Transverse colon (tissue), 4 donors: ENCODE data around the gene CAGE1. TPM values are rescaled to one million over a fixed set of nuclear protein-coding genes. Genes with fewer than 3 reads are reported as not detected.

Experiments
- DNase-seq: peaks from one replicate; pipeline ENCODE4 v3.0.0-alpha.2; 2019
- H3K27ac ChIP-seq, 4 donors: fragments of 200-600 bp; sonication (generic); 2 replicates each; pipeline ENCODE4 v1.5.1; 2016 to 2018; ENCODE audit warnings: inconsistent platforms in 4 of 4
- H3K27me3 ChIP-seq: fragments of 200-600 bp; sonication (generic); 2 replicates; pipeline ENCODE4 v1.5.1; 2017; ENCODE audit warnings: inconsistent platforms
- H3K36me3 ChIP-seq, 4 donors: fragments of 200-600 bp; sonication (generic); 2 replicates each; pipeline ENCODE4 v1.5.1; 2017 to 2019; ENCODE audit warnings: inconsistent platforms in 4 of 4
- H3K4me1 ChIP-seq, 4 donors: fragments of 200-600 bp; sonication (generic); 2 replicates each; pipeline ENCODE4 v1.5.1; 2017 to 2020; ENCODE audit warnings: inconsistent platforms in 4 of 4
- H3K4me3 ChIP-seq, 4 donors: fragments of 200-600 bp; sonication (generic); 1 replicate in 1 of 4; 2 replicates in 3 of 4; pipeline versions ENCODE4 v1.5.1 to v1.6.1; 2017 to 2019; ENCODE audit warnings: inconsistent platforms in 4 of 4
- H3K9me3 ChIP-seq, 2 donors: fragments of 200-600 bp; sonication (generic); 2 replicates each; pipeline ENCODE4 v1.5.1; 2017 to 2019; ENCODE audit warnings: inconsistent platforms in 2 of 2
- CTCF ChIP-seq, 5 experiments: fragments of 200-600 bp in 3 of 5; fragments of 450-650 bp in 2 of 5; sonication (generic) in 3 of 5; IDR thresholded peaks; 1 replicate in 2 of 5; 2 replicates in 3 of 5; pipeline ENCODE4 v1.5.1; 2016 to 2017; ENCODE audit warnings: antibody characterized with exemption in 5 of 5, inconsistent platforms in 3 of 5, mild to moderate bottlenecking in 2 of 5, moderate library complexity in 1 of 5
- EP300 ChIP-seq: sonication (generic); formaldehyde crosslinking; IDR thresholded peaks from one replicate; pipeline ENCODE4 v1.6.1; 2017; ENCODE audit warnings: antibody characterized with exemption, low read depth
- POLR2A ChIP-seq: fragments of 450-650 bp; IDR thresholded peaks from one replicate; pipeline ENCODE4 v1.6.1; 2016; ENCODE audit warnings: antibody characterized with exemption, mild to moderate bottlenecking, moderate library complexity
- POLR2AphosphoS5 ChIP-seq, 3 donors: sonication (generic); formaldehyde crosslinking; IDR thresholded peaks; one replicate each; pipeline ENCODE4 v1.6.1; 2016; ENCODE audit warnings: antibody characterized with exemption in 3 of 3
- WGBS, 2 donors: methylation state at CpG; one replicate each; pipeline ENCODE4 v1.1.5; 2018; ENCODE audit warnings: low coverage in 1 of 2; 5-methylcytosine and 5-hydroxymethylcytosine counted together
- in situ Hi-C, 4 donors: fragments of 200-750 bp; cut with MboI; loops; one replicate each; pipeline versions ENCODE4 v1.15.0 to v1.15.1; 2017; ENCODE audit warnings: low sequenced_read_pairs in 3 of 4, low pct_ligation_motif_present in 1 of 4, low pct_unique_long_range_greater_than_20kb in 1 of 4
- intact Hi-C: fragments of 100-400 bp; cut with DNase I; formaldehyde crosslinking; loops from one replicate; pipeline ENCODE4 v1.15.1; 2023; ENCODE audit warnings: low total_unique reads
- total RNA-seq, 4 donors: library from RNA; depleted of rRNA; stranded (reverse); fragments of >200 nt; gene quantifications; one replicate each; pipeline ENCODE4 v1.1.0, GENCODE V29; 2016

CAGE1 gene
- total RNA-seq, 4 donors from 2014 or later: not detected

GRCh38 chr6:7409740-7410139 is 20.2 kb upstream of the CAGE1 start:
- Histone ChIP-seq H3K4me1 (peaks cover 0 to 32% (median 11%) of the 10 kb centered on the region in 4 donors), H3K9me3 (no peaks in the 10 kb centered on the region), H3K27ac (peak overlapping the region; percentile 10 to 53 (median 33)), H3K27me3 (no peaks in the 10 kb centered on the region), H3K36me3 (peaks cover 0 to 60% (median 12%) of the 10 kb centered on the region in 4 donors), H3K4me3 (no peak overlapping the region)
- TF ChIP-seq POLR2AphosphoS5 (IDR thresholded peaks at IDR 0.05) (no peak), EP300 (no peak), POLR2A (no peak), CTCF (IDR thresholded peaks at IDR 0.05) (no peak)
- in situ Hi-C loops (loop anchor here in 3 of 4 donors (25.0 kb wide), 2 partner anchors 122 to 178 kb away; partner anchors contain the start of gene SNRNP48 (in 2 of the 3)), intact Hi-C loops (loop anchor here (1.0 kb wide), 1 partner anchor 17 kb away; no protein-coding TSS in a partner anchor)
- WGBS, 2 donors: 45 to 50% methylated on average over 6 of the region's 6 CpGs
- DNase-seq: no peak

GRCh38 chr6:7406743-7407142 is 17.2 kb upstream of the CAGE1 start:
- in situ Hi-C loops: loop anchor here in 3 of 4 donors (25.0 kb wide), 2 partner anchors 119 to 181 kb away; partner anchors contain the start of gene SNRNP48 (in 2 of the 3)
- H3K36me3 ChIP-seq: peaks cover 0 to 59% (median 21%) of the 10 kb centered on the region in 4 donors
- TF ChIP-seq CTCF (IDR thresholded peaks at IDR 0.05): no peak
- no peak for TF ChIP-seq EP300
- no peak for TF ChIP-seq POLR2AphosphoS5 (IDR thresholded peaks at IDR 0.05)
- no peak for TF ChIP-seq POLR2A
- intact Hi-C loops: no loop called here
- H3K27me3 ChIP-seq: no peaks in the 10 kb centered on the region
- H3K4me1 ChIP-seq: peaks cover 0 to 12% (median 3%) of the 10 kb centered on the region in 4 donors
- H3K9me3 ChIP-seq: no peaks in the 10 kb centered on the region
- WGBS, 2 donors: 93 to 100% methylated on average over 1 to 9 of the region's 9 CpGs
- no peak for DNase-seq
- H3K4me3 ChIP-seq: no peak overlapping the region
- no peak overlapping the region for H3K27ac ChIP-seq

DNA sequence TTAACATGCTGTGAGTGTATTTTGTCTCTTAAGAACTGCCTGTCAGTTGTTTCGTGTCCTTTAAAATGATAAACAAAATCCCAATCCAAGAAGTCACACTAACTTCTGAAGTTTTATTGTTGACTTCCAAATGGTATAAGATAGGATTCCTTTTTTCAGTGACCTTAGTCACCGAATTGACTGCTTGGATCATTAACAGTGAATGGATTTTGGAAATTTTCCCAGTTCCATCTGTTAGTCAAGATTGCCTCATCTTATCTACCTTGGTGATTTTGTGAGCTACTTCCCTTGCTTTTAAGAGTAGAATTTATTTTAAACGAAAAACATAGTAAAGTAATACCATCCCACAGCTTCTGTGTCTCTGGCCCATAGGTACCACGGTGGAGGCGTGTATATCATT is 15.0 kb upstream of the CAGE1 start:
- intact Hi-C loops: no loop called here
- peaks cover 0 to 65% (median 22%) of the 10 kb centered on the region in 4 donors for H3K36me3 ChIP-seq

GRCh38 chr6:7402716-7403115 is 13.2 kb upstream of the CAGE1 start:
- H3K4me3 ChIP-seq: no peak overlapping the region
- intact Hi-C loops (no loop called here), in situ Hi-C loops (loop anchor here in 3 of 4 donors (25.0 kb wide), 2 partner anchors 115 to 185 kb away; partner anchors contain the start of gene SNRNP48 (in 2 of the 3))
- no peak for TF ChIP-seq POLR2AphosphoS5 (IDR thresholded peaks at IDR 0.05)
- TF ChIP-seq POLR2A: no peak
- TF ChIP-seq CTCF (IDR thresholded peaks at IDR 0.05): no peak
- no peak for TF ChIP-seq EP300
- H3K9me3 ChIP-seq: no peaks in the 10 kb centered on the region
- no peak for DNase-seq
- 80 to 82% methylated on average over 1 of the region's 1 CpG for WGBS, 2 donors
- no peaks in the 10 kb centered on the region for H3K4me1 ChIP-seq
- no peaks in the 10 kb centered on the region for H3K27me3 ChIP-seq
- H3K36me3 ChIP-seq: peaks cover 0 to 70% (median 27%) of the 10 kb centered on the region in 4 donors
- H3K27ac ChIP-seq: no peak overlapping the region

More for the DNA sequence above, 15.0 kb upstream of the CAGE1 start:
- no peak overlapping the region for H3K4me3 ChIP-seq
- no peak overlapping the region for H3K27ac ChIP-seq
- H3K4me1 ChIP-seq: peaks cover 0 to 3% (median 0%) of the 10 kb centered on the region in 4 donors
- in situ Hi-C loops: loop anchor here in 3 of 4 donors (25.0 kb wide), 2 partner anchors 117 to 183 kb away; partner anchors contain the start of gene SNRNP48 (in 2 of the 3)
- TF ChIP-seq POLR2A: no peak
- TF ChIP-seq EP300: no peak
- TF ChIP-seq CTCF (IDR thresholded peaks at IDR 0.05): no peak
- no peak for TF ChIP-seq POLR2AphosphoS5 (IDR thresholded peaks at IDR 0.05)
- H3K9me3 ChIP-seq: no peaks in the 10 kb centered on the region
- H3K27me3 ChIP-seq: no peaks in the 10 kb centered on the region
- 68 to 89% methylated on average over 3 to 5 of the region's 5 CpGs for WGBS, 2 donors
- no peak for DNase-seq
